ENCODE measurements around the gene FMO2. TPM values are rescaled to one million over a fixed set of nuclear protein-coding genes. Genes with fewer than 3 reads are reported as not detected.

FMO2 gene
- total and polyA plus RNA-seq, 10 of the 15 experiments (the other 5 are each of a cell fraction or from before 2014, with no cell fraction given) = not detected

DNA sequence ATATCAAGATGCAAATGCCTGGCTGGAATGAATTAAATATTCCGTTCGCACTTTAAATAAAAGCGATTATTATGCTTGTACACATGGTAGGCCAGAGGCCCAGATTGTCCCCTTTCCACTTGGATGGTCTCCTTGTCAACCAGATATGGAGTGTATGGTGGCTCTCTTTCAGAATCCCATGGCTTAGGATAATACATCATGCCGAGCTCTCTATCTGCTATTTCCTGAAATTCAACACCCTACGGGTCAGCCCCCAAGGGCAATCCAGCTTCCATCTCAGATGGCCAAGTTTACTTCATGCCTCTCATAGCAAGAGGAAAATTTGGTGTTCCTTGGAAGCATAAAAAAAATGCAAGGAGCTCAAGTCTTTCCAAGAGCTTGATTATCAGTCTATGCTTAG is 37.8 kb downstream of the FMO2 start:
- RAD21 ChIA-PET (ENCODE audit: unreplicated experiment) = interaction anchor here (1.3 kb wide), 1 partner anchor 255 kb away, joined by 6 read pairs; no protein-coding TSS in a partner anchor
- ATAC-seq = no peak
- H3K27ac ChIP-seq (ENCODE audit: control insufficient read depth, insufficient read depth) = no peak overlapping the region
- CTCF ChIA-PET = interaction anchor here (0.7 to 1.5 kb wide), 4 partner anchors 11 to 256 kb away, joined by 3 to 4 read pairs (median 3); partner anchors contain the start of gene FMO4
- no peak overlapping the region for H2AFZ ChIP-seq (ENCODE audit: control insufficient read depth, low read depth, low read length)
- no peak overlapping the region for H3K4me2 ChIP-seq (ENCODE audit: control insufficient read depth, insufficient read depth)
- in situ Hi-C loops (cut with MboI) (no loop called here), intact Hi-C loops (cut with micrococcal nuclease; ENCODE audit: unreplicated experiment) (no loop called here)
- TF ChIP-seq DPF2 (IDR thresholded peaks at IDR 0.05) (no peak), SMC3 (IDR thresholded peaks at IDR 0.05; ENCODE audit: borderline replicate concordance, low read length) (no peak), MYC (IDR thresholded peaks at IDR 0.05; ENCODE audit: insufficient read depth, insufficient read length, insufficient replicate concordance, low read length, severe bottlenecking) (no peak), ATF7 (IDR thresholded peaks at IDR 0.05; ENCODE audit: low read depth) (no peak), BACH1 (IDR thresholded peaks at IDR 0.05; ENCODE audit: borderline replicate concordance) (no peak)
- TF ChIP-seq, protein P1, sequence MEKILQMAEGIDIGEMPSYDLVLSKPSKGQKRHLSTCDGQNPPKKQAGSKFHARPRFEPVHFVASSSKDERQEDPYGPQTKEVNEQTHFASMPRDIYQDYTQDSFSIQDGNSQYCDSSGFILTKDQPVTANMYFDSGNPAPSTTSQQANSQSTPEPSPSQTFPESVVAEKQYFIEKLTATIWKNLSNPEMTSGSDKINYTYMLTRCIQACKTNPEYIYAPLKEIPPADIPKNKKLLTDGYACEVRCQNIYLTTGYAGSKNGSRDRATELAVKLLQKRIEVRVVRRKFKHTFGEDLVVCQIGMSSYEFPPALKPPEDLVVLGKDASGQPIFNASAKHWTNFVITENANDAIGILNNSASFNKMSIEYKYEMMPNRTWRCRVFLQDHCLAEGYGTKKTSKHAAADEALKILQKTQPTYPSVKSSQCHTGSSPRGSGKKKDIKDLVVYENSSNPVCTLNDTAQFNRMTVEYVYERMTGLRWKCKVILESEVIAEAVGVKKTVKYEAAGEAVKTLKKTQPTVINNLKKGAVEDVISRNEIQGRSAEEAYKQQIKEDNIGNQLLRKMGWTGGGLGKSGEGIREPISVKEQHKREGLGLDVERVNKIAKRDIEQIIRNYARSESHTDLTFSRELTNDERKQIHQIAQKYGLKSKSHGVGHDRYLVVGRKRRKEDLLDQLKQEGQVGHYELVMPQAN (conservative IDR thresholded peaks at IDR 0.05) = no peak
- TF ChIP-seq, protein P2, sequence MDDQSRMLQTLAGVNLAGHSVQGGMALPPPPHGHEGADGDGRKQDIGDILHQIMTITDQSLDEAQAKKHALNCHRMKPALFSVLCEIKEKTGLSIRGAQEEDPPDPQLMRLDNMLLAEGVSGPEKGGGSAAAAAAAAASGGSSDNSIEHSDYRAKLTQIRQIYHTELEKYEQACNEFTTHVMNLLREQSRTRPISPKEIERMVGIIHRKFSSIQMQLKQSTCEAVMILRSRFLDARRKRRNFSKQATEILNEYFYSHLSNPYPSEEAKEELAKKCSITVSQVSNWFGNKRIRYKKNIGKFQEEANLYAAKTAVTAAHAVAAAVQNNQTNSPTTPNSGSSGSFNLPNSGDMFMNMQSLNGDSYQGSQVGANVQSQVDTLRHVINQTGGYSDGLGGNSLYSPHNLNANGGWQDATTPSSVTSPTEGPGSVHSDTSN (IDR thresholded peaks at IDR 0.05; ENCODE audit: insufficient replicate concordance, low read depth, low read length) = no peak
- TF ChIP-seq, protein P3, sequence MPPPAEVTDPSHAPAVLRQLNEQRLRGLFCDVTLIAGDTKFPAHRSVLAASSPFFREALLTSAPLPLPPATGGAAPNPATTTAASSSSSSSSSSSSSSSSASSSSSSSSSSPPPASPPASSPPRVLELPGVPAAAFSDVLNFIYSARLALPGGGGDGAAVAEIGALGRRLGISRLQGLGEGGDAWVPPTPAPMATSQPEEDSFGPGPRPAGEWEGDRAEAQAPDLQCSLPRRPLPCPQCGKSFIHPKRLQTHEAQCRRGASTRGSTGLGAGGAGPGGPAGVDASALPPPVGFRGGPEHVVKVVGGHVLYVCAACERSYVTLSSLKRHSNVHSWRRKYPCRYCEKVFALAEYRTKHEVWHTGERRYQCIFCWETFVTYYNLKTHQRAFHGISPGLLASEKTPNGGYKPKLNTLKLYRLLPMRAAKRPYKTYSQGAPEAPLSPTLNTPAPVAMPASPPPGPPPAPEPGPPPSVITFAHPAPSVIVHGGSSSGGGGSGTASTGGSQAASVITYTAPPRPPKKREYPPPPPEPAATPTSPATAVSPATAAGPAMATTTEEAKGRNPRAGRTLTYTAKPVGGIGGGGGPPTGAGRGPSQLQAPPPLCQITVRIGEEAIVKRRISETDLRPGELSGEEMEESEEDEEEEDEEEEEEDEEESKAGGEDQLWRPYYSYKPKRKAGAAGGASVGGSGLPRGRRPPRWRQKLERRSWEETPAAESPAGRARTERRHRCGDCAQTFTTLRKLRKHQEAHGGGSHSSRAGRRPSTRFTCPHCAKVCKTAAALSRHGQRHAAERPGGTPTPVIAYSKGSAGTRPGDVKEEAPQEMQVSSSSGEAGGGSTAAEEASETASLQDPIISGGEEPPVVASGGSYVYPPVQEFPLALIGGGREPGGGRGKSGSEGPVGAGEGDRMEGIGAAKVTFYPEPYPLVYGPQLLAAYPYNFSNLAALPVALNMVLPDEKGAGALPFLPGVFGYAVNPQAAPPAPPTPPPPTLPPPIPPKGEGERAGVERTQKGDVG (CRISPR knock-in tag; IDR thresholded peaks at IDR 0.05) = no peak
- TF ChIP-seq, protein P4, sequence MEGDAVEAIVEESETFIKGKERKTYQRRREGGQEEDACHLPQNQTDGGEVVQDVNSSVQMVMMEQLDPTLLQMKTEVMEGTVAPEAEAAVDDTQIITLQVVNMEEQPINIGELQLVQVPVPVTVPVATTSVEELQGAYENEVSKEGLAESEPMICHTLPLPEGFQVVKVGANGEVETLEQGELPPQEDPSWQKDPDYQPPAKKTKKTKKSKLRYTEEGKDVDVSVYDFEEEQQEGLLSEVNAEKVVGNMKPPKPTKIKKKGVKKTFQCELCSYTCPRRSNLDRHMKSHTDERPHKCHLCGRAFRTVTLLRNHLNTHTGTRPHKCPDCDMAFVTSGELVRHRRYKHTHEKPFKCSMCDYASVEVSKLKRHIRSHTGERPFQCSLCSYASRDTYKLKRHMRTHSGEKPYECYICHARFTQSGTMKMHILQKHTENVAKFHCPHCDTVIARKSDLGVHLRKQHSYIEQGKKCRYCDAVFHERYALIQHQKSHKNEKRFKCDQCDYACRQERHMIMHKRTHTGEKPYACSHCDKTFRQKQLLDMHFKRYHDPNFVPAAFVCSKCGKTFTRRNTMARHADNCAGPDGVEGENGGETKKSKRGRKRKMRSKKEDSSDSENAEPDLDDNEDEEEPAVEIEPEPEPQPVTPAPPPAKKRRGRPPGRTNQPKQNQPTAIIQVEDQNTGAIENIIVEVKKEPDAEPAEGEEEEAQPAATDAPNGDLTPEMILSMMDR (IDR thresholded peaks at IDR 0.05 in 2 of 3, conservative IDR thresholded peaks at IDR 0.05 in 1 of 3; ENCODE audit: control insufficient read depth in 2 of 3, extremely low read depth in 1 of 3, insufficient read depth in 1 of 3, low read depth in 3 of 3, low read length in 3 of 3) = no peak
- no peaks in the 10 kb centered on the region for H3K9me3 ChIP-seq (replicated peaks; ENCODE audit: control insufficient read depth, insufficient read depth, low read length)
- no peak overlapping the region for H3K4me3 ChIP-seq
- SMC1A ChIA-PET (ENCODE audit: uncharacterized antibody, unreplicated experiment) = interaction anchor here (0.6 to 1.4 kb wide), 5 partner anchors 91 to 742 kb away, joined by 3 to 4 read pairs (median 3); no protein-coding TSS in a partner anchor
- POLR2A ChIA-PET = no interaction called here
- FAIRE-seq = no peak
- no peak overlapping the region for H3K9ac ChIP-seq (ENCODE audit: control insufficient read depth, insufficient read depth, low read length)
- H3K27me3 ChIP-seq (replicated peaks in 1 of 2; ENCODE audit: control insufficient read depth in 2 of 2, insufficient read depth in 2 of 2, low read length in 1 of 2) = no peaks in the 10 kb centered on the region
- no peaks in the 10 kb centered on the region for H3K79me2 ChIP-seq (ENCODE audit: control insufficient read depth, insufficient read depth, low read length)
- WGBS (ENCODE audit: insufficient coverage, insufficient replicate concordance, low lambda C conversion rate, missing lambda C conversion rate) = 89% methylated on average over 5 of the region's 5 CpGs
- H3K4me1 ChIP-seq (ENCODE audit: control insufficient read depth, insufficient read depth, low read length) = no peaks in the 10 kb centered on the region
- no peak for DNase-seq (ENCODE audit: low read depth, low spot score)
- H3K36me3 ChIP-seq (ENCODE audit: control insufficient read depth in 2 of 2, insufficient read depth in 2 of 2, low read length in 1 of 2) = no peaks in the 10 kb centered on the region
- H4K20me1 ChIP-seq (ENCODE audit: control insufficient read depth, insufficient read depth) = no peaks in the 10 kb centered on the region
- no TSS peak for BruUV-seq (replicated peaks)

Measured in GM12878 (cell line).